NCI-H524 (cell line): ENCODE measurements around the gene KCNJ14.

Source experiments
- DNase-seq, 2 experiments: peaks; one replicate each; lab custom pipeline; 2025; lab: John Stamatoyannopoulos, UW

KCNJ14 gene

DNA sequence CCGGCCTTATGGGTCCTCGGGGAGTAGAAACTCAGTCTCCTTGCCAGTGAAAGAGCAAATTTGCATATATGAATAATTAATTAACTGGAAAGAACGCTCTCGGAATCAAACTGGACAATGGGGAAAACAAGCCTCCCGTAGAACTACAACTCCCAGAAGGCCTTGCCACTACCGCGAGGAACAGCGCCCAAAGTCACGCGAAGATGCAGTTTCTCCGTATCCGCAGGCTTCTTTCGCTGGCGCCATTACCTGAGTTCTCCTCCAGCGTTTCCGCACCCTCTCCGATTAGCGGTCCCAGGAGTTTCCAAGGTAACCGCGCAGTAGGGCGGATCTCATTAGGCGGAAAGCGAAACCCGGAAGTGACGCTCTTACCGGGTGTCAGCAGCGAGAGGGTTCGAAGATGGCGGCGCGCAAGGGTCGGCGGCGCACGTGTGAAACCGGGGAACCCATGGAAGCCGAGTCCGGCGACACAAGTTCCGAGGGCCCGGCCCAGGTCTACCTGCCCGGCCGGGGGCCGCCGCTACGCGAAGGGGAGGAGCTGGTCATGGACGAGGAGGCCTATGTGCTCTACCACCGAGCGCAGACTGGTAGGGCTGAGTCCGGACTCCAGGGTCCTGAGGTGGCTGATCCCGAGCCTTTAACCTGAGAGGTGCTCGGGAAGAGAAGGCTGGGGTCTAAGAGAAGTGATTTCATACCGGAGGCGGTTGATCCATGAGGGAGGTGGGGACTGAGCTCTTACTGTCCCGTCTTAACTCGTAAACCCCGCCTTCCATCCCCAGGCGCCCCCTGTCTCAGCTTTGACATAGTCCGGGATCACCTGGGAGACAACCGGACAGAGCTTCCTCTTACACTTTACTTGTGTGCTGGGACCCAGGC, 9.5 kb upstream of the KCNJ14 start, which contains the start of gene GRWD1:
Gene GRWD1, plus strand, starts transcription at position 378 of the 876 bp plus-strand sequence. Its CDS starts 23 bp downstream, at position 401.
- DNase-seq = peak; percentile 98 to 99

DNA sequence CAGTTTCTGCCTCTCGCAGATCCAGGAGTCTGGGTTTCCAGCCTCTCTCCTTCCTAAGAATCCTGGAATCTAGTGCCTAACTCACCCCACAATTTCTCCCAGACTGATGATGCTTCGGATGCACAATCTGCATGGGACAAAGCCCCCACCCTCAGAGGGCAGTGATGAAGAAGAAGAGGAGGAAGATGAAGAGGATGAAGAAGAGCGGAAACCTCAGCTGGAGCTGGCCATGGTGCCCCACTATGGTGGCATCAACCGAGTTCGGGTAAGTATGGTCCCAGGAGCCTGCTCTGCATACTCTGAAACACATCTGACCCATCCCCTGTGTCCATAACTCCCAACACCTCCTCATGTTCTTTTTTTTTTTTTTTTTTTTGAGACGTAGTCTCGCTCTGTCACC, 8.8 kb upstream of the KCNJ14 start:
- no peak for DNase-seq

DNA sequence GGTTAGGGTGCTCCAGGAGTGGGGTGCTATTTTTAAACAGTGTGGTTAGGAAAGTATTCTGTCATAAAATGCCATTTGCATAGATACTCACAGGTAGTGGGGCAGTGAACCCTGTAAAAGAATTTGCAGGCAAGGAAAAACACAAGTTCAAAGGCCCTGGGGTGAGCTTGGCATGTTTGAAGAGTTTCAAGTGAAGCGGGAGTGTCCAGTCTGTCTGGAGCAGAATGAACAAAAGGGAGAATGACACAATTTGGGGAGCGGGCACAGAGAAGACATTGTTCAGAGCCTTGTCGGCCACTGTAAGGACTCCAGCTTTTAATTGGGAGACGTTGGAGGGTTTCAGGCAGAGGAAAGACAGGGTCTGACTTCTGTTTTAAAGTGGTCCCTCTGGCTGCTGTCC, 6.8 kb upstream of the KCNJ14 start:
- DNase-seq = no peak

DNA sequence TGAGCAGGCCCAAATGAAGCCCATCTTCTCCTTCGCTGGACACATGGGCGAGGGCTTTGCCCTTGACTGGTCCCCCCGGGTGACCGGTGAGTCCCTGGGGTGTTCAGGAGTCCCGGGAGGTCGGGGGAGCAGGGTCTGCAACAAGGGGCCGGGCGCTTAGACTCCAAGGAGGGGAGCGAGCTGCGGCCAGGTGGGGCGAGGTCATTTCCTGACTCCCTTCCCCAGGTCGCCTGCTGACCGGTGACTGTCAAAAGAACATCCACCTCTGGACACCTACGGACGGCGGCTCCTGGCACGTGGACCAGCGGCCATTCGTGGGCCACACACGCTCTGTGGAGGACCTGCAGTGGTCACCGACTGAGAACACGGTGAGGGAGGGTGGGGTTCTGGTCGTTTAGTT, 4.9 kb upstream of the KCNJ14 start:
- no peak for DNase-seq

DNA sequence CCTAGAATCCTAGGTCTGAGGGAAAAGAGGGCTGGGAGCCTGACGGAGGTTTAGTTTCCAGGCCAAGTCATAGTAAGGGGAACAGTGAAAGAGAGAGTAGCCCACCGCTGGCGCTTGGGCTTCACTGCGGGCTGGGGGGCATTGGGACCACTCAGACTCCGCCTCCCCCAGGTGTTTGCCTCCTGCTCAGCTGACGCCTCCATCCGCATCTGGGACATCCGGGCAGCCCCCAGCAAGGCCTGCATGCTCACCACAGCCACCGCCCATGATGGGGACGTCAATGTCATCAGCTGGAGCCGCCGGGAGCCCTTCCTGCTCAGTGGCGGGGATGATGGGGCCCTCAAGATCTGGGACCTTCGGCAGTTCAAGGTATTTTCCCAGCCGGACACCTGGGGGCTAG, 4.5 kb upstream of the KCNJ14 start:
- DNase-seq = no peak

DNA sequence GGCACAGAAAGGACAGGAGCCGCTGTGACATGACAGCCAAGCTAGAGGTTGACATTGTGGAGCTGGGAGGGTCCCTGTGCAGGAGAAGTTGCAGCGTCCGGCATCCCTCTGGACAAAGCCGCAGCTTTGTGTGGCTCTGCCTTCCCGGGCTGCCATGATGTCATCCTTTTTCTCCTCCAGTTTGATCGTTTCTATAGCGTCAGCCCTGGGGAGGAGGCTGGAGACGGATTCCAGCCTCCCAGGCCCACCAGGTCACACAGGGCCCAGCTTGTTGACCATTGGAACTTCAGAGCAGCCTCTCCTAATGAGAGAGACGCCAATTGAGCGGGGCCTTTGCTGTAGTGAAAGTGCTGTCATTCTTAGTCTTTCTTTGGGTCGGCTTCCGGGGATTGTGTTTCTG, 3.8 kb upstream of the KCNJ14 start:
- DNase-seq = no peak

DNA sequence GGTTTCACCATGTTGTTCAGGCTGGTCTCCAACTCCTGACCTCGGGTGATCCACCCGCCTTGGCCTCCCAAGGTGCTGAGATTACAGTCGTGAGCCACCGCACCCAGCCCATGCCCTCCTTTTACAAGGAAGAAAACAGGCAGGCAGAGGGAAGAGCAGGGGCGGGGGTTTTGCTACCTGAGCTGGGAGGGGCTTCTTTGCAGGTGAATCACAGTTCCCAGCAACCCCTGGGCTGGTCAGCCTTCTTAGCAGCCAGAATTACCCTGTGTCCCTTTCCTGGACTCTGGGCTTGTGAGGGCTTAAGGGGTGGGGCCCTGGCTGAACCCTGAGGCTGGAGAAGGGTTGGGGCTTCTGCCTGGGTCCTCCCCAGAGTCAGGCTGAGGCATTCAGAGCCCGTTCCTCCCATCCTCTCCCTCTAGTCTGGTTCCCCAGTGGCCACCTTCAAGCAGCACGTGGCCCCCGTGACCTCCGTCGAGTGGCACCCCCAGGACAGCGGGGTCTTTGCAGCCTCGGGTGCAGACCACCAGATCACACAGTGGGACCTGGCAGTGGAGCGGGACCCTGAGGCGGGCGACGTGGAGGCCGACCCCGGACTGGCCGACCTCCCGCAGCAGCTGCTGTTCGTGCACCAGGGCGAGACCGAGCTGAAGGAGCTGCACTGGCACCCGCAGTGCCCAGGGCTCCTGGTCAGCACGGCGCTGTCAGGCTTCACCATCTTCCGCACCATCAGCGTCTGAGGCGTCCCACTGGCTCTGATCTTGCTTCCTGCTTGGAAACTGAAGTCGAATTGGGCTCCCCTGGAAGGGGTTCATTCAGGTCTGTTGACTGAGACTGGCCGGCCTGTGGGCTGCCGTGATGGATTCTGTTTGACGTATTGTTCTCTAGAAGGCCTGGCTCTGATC, 2.8 kb upstream of the KCNJ14 start:
- no peak for DNase-seq

DNA sequence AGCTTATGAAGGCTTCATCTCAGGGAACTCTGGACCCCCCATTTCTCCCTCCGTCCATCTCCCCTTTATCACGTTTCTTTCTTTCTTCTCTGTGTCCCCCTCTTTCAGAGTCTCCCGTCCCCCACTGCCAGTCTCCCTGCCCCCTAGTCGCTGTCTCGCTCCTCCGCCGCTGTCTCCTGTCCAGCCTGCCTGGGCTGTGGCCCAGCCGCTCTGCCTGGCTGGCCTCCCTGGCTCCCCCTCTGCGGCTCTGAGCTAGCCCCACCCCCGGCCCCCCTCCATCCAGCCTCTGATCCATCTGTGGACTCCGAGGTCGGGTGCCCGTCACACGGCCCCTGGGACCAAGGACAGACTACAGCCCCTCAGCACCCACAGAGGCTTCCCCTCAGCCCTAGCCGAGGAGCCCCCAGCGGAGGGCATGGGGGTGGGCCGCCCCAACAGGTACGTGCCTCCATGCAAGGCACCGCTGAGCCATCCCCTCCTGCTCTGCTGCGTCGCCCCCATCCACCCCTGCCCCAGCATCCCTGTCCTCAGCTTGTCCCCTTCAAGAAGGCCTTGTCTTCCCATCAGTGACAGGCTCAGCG, 1.1 kb upstream of the KCNJ14 start:
- no peak for DNase-seq

DNA sequence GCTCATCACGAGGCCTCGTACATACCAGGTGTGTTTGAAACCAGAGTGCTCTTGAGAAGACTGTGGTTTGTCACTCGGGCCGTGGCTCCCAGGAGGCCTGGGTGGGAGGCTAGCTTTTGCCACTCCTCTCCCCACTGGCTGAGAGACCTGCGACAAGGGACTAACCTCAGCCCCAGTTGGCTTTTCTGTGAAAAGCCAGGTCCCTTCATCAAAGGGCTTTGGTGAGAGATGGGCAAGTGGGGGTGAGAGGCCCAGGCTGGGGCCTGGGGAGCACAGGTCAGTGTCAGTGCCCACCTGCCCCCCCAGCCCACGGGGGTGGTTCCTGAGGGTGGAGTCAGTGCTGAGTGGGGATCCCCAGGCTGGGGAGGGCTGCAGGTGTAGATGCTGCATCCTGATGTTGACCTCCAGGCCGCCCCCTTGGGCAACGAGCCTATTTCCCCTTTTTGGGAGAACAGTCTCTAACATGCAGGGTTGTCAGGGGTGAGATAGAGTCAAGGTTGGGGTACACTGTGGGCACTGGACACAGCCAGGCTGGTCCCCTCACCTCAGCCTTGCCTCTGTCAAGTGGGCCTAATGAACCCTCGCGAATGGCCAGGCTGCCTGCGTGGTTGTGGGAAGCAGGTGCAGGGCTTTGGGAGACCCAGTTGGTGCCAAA, 661 bp downstream of the KCNJ14 start:
- DNase-seq = no peak

DNA sequence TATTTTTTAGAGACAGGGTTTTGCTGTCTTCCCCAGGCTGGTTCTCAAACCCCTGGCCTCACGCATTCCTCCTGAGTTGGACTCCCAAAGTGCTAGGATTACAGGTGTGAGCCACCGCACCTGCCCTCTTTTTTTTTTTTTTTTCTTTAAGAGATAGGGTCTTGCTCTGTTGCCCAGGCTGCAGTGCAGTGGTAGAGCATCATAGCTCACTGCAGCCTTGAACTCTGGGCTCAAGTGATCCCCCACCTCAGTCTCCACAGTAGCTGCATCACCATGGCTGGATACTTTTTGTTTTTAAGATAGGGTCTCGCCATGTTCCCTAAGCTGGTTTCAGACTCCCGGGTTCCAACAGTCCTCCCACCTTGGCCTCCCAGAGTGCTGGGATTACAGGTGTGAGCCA, 1.5 kb downstream of the KCNJ14 start:
- no peak for DNase-seq

DNA sequence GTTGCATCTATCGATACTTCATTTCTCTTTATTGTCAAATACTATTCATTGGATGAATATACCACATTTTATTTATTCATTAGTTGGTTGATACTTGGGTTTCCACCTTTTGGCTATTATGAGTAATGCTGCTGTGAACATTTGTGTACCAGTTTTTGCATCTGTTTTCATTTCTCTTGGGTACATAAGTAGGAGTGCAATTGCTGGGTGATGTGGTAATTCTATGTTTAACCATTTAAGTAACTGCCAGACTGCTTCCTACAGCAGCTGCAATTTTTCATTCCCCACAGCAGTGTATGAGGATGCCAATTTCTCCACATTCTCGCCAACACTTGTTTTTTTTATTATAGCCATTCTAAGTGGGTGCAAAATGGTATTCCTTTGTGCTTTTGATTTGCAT, 2.6 kb downstream of the KCNJ14 start:
- DNase-seq = no peak

DNA sequence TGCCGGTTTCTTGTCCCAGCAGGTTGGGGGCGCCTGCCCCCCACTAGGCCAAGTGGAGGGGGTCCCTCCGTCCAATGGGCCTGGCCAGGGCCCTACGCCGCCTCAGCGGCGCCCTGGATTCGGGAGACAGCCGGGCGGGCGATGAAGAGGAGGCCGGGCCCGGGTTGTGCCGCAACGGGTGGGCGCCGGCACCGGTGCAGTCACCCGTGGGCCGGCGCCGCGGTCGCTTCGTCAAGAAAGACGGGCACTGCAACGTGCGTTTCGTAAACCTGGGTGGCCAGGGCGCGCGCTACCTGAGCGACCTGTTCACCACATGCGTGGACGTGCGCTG, 6.2 kb downstream of the KCNJ14 start:
- DNase-seq = no peak

DNA sequence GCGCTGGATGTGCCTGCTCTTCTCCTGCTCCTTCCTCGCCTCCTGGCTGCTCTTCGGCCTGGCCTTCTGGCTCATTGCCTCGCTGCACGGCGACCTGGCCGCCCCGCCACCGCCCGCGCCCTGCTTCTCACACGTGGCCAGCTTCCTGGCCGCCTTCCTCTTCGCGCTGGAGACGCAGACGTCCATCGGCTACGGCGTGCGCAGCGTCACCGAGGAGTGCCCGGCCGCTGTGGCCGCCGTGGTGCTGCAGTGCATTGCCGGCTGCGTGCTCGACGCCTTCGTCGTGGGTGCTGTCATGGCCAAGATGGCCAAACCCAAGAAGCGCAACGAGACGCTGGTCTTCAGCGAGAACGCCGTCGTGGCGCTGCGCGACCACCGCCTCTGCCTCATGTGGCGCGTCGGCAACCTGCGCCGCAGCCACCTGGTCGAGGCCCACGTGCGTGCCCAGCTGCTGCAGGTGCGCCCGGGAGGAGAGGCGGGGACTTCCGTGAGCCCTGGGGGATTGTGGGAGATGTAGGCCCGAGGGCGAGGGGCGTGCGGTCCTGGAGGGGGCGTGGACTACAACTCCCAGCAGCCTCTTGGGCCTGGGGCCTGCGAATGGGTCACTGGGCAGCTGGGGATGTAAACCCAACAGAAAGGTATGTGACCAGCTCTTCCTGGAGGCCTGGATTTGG, 6.7 kb downstream of the KCNJ14 start:
- no peak for DNase-seq

DNA sequence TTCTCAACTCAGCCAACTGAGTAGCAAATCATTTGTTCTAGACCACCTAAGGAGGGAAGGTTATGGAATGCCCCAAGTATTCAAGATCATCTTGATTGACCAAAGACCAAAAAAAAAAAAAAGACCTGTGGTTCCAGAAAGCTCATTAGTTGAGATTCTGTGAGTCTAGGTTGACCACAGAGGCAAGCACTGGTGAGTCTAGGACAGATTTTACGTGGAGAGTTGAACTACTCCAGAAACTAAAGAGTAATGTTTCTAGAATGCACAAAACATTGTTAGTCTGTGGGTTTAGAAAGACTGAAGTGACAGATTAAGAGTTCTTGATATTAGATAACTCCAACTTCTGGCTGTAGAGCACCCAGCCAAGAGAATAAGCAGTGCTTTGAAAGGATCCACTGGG, 9.8 kb downstream of the KCNJ14 start:
- no peak for DNase-seq

DNA sequence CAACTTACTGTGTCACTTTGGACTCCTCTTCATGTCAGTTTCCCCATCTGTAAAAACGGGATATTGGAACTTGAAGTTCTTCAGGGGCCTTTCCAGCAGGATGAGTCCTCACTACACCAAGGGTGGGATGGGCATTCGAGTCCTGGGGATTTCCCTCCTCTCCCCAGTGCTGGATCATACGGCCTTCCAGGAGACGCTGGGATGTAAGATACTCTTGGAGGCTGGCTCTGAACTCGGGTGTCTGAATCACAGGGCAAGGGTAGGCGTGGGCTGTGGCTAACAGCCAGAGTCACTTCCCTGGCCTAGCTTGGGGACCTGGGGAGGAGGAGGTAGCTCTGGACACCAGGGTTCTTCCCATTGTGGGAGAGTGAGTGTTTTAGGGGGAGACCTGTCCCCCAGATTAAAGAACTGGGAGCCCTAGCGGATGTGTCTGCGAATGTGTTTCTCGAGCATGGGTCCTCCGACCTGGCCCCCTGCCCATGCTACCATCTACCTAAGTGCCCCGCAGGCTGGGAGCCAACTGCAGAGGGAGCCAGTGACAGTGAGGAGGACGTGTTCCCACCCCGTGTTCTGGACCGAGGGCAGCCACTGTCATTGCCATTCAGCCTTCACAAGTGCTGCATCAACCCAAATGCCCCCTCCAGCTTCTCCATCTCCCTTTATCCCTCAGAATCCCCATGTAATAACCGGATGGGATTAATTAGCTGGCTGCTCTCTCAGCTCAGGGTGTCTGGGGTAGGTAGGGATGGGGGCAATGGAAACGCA, 11.4 kb downstream of the KCNJ14 start:
- peak in 1 of 2 experiments; percentile 42 for DNase-seq

DNA sequence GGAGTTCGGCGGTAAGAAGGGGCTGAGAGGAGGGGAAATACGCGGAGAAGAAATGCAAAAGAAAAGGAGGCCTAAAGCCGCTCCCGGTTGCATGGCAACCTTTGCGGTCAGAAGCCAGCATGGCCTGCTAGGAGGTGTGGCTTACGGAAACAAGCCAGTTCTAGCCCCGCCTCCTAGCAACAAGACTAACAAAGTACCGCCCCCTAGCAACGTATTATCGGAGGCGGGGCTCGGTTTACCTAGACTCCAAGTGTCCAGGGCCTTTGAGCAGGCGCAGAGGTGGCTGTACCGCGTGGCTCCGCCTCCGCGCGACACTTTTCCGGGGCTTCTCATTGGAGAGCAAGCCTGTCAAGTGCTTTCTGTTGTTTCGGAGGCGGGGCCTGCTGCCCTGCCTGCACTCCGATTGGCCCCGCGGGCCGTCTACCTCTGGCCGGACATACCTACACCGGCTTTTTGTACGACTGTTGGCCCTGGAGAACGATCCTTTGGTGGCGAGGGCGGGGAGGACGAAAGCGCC, 13.5 kb downstream of the KCNJ14 start:
- peak; percentile 100 for DNase-seq

DNA sequence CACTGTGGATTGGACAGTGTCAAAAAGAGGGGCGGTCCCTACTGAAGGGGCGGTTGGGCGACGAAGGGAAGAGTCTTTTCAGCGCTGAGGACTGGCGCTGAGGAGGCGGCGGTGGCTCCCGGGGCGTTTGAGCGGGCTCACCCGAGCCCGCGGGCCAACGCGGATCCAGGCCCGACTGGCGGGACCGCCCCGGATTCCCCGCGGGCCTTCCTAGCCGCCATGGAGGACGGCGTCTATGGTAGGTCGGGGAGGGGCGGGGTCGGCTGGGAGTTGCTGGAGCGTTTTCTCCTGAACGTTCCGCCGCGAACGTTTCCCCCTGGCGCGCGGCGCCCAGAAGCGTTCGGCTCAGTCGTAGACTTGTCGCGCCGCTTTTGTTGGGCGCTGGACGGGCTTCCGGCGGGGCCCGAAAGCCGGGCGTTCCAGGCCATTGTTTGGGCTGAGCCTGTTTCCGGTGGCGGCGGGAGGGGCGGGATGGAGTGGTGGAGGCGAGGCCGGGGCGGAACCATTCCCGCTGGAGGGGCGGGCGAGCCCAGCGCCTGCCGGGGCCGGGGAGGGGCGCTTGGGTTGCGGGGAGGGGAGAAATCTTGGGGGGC, 14.0 kb downstream of the KCNJ14 start, which contains the start of gene CYTH2:
Gene CYTH2, plus strand, starts transcription at position 81 of the 593 bp plus-strand sequence. Its CDS starts 139 bp downstream, at position 220.
- DNase-seq = peak; percentile 59 to 64

DNA sequence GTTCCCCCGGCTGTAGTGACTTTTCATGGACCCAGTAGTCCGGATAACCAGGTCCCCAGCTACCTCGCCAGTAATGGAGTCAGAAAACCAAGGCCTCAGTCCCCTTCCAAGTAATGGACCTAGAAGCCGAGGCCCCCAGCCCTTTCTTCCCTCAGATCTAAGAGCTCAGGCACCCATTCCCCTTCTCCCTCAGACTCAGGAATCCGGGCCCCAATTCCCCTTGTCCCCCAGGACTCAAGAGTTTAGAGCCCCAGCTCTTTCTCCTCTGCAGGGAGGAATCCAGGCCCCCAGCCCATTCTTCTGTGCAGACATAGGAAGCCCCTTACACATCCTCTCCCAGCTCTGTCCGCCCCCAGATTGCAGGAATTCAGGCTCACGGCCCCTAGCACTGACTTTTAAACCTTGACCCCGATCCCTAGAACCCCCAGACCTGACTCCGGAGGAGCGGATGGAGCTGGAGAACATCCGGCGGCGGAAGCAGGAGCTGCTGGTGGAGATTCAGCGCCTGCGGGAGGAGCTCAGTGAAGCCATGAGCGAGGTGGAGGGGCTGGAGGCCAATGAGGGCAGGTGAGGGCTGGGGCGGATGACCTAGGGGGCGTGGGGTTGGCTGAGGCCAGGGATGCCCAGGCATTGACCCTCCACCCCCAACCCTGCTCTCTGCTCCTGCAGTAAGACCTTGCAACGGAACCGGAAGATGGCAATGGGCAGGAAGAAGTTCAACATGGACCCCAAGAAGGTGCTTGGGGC, 14.7 kb downstream of the KCNJ14 start:
- DNase-seq = no peak

DNA sequence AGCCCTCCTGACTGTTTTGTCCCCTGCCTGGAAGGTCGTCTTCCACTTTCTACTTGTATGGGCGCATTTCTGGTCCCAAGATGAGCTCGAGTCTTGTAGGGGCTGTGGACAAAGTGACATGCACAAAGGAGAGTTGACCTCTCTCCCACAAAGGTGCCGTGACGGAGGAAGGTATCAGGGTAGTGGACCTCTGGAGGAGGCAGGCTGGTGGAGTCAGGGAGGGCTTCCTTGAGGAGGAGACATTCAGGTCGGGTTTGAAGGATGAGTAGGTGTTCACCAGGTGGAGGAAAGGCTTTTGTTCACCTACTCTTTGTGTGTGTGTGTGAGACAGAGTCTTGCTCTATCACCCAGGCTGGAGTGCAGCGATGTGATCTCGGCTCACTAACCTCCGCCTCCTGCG, 15.5 kb downstream of the KCNJ14 start:
- no peak for DNase-seq
